A549 (cell line): ENCODE results near the gene COMMD4.

Source experiments
- CBX2 ChIP-seq: fragments of 200-600 bp; sonication (generic); IDR thresholded peaks from 2 replicates; pipeline ENCODE4 v1.6.1; 2016; ENCODE audit warnings: low read depth, mild to moderate bottlenecking, borderline replicate concordance
- HOXA7 ChIP-seq: fragments of 250-450 bp; sonication (Bioruptor Pico); IDR thresholded peaks from 2 replicates; pipeline ENCODE4 v1.5.0; 2020; ENCODE audit warnings: mild to moderate bottlenecking, moderate library complexity
- JUN ChIP-seq, 2 experiments: fragments of >200 bp; sonication (Bioruptor Twin); formaldehyde crosslinking; IDR thresholded peaks; 2 replicates in 1 of 2; 3 replicates in 1 of 2; pipeline ENCODE4 v1.6.1; 2016 to 2017
- MAX ChIP-seq: IDR thresholded peaks from 2 replicates; pipeline ENCODE4 v1.6.1; 2012
- POLR2A ChIP-seq: IDR thresholded peaks from 2 replicates; pipeline ENCODE4 v1.6.1; 2012; ENCODE audit warnings: mild to moderate bottlenecking, low read length
- TF ChIP-seq, protein P1 (sequence below): fragments of >200 bp; sonication (Bioruptor Twin); formaldehyde crosslinking; IDR thresholded peaks from 3 replicates; pipeline ENCODE4 v1.5.1; 2016

GRCh38 chr15:75368689-75369239 lies 32.9 kb downstream of the COMMD4 start:
- TF ChIP-seq HOXA7 (CRISPR knock-in tag) = 0 out of 2 replicates have a peak, but pooled peaks have one; percentile 23
- TF ChIP-seq, protein P1, sequence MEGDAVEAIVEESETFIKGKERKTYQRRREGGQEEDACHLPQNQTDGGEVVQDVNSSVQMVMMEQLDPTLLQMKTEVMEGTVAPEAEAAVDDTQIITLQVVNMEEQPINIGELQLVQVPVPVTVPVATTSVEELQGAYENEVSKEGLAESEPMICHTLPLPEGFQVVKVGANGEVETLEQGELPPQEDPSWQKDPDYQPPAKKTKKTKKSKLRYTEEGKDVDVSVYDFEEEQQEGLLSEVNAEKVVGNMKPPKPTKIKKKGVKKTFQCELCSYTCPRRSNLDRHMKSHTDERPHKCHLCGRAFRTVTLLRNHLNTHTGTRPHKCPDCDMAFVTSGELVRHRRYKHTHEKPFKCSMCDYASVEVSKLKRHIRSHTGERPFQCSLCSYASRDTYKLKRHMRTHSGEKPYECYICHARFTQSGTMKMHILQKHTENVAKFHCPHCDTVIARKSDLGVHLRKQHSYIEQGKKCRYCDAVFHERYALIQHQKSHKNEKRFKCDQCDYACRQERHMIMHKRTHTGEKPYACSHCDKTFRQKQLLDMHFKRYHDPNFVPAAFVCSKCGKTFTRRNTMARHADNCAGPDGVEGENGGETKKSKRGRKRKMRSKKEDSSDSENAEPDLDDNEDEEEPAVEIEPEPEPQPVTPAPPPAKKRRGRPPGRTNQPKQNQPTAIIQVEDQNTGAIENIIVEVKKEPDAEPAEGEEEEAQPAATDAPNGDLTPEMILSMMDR = no peak
- TF ChIP-seq MAX = no peak
- TF ChIP-seq POLR2A = no peak
- TF ChIP-seq JUN (IDR thresholded peaks at IDR 0.05) = no peak; a peak in 1 of 5 replicates
- no peak for TF ChIP-seq CBX2
